GM18907 (cell line): Measurements from ENCODE around the gene JADE3.
"Not testable (repeated sequence)": the region's sequence is repeated elsewhere in the genome, so short reads cannot be mapped to it uniquely, and the experiment has no call there.

ENCODE experiments used
- ATAC-seq: cut with Tn5 transposase; IDR thresholded peaks from one replicate; pipeline ENCODE4 v1.9.1; 2021; ENCODE audit warnings: mild to moderate bottlenecking, moderate library complexity; ENCODE audit not compliant: unreplicated experiment

JADE3 gene

DNA sequence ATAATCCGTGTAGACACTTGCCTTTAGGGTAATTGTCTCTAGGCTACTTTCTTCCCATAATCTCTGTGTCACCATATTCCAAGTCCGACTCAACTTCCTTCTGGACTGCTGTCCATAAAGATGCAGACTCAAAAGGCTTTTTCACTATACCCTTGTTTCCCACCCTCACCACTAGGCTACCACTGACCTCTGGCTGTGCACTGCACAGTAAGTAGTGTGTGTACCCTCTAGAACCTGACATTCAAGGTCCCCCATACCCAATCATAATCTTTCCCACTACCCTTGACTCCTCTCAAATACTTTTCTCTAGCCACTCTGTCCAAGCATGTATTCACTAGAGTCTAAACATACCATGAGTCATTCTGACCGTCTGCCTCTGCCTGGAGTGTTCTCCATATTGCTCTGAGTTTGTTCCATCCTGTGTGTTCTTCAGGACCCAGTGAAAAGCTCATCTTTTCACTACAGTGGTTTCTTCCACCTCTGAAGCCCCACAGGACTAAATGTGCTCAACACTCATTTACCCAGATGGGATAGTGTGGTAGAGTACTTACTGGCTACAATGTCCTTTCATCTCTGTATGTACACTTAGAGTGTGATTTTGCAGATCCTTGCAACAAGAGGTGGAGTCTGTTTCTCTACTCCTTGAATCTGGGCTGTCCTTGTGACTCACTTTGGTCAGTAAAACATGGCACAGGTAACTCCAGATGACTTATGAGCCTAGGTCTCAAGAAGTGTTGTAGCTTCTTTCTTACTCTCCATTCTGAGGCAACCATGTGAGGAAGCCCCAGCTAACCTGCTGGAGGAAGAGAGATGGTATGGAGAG lies 17.4 kb downstream of the JADE3 start:
- no peak for ATAC-seq

DNA sequence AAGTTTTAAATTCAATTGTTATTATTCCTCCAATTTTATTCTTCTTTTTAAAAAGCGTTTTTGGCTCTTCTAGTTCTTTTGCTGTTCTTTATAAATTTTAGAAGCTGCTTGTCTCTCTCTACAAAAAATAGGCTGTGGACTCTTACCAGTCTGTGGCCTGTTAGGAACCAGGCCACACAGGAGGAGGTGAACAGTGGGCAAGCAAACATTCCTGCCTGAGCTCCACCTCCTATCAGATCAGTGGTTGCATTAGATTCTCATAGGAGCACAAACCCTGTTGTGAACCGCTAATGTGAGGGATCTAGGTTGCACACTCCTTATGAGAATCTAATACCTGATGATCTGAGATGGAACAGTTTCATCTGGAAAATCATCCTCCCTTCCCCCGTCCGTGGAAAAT lies 23.1 kb downstream of the JADE3 start:
- ATAC-seq, result no peak

DNA sequence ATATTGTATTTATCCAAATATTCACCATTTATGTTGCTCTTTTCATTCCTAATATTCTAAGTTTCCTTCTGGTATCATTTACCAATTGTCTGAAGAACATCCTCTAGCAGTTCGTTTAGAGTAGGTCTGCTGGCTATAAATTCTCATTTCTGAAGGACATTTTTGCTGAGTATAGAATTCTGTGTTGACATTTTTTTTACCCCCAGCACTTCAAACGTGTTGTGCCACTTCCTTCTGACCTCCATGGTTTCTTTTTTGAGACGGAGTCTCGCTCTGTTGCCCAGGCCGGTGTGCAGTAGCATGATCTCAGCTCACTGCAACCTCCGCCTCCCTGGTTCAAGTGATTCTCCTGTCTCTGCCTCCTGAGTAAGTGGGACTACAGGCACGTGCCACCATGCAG lies 26.4 kb downstream of the JADE3 start:
- ATAC-seq, result no peak

DNA sequence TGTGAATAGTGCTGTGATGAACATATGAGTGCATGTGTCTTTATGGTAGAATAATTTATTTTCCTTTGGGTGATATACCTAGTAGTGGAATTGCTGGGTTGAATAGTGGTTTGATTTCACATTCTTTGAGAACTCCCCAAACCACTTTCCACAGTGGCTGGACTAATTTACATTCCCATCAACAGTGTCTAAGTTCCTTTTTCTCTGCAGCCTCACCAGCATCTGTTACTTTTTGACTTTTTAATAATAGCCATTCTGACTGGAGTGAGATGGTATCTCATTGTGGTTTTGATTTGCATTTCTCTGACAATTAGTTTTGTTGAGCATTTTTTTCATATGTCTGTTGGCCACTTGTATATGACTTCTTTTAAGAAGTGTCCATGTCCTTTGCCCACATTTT lies 29.1 kb downstream of the JADE3 start:
- no peak for ATAC-seq

DNA sequence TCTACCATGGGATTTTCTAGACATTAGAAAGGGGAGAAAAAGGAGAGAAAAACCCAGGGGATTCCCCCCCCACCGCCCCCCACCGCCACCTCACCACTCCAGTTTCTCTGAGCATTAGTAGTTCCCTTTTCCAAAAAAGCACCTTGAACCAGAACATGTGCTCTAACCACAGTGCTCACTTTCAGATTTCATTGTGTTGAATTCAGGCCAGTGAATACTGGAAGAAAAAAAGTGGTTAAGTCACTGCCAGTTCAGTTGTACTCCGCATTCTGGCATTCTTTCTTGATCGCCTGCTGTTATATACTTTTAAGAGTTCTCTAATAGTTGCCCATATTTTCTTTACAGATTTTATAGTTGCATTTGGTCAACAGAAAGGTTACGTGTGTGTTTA lies 40.9 kb downstream of the JADE3 start:
- ATAC-seq, result peak; percentile 73

DNA sequence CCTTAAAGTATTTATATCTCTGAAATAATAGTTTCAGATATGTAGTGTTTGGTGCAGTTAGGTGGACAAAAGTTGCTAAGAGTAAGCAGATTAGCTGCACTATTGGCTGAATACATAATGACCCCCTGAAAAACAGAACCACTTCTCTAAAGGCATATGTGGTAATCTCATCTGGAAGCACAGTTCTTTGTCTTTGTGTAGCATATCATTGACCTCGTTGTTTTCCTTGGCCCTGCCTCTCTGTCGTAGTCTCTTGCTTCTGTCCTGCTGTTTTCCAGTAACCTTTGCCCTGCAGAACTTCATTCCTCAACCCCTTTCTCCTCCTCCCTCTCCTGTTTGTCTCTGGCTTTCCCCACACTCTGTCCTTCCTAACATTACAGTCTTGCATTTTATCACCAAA lies 41.4 kb downstream of the JADE3 start:
- peak; percentile 53 for ATAC-seq

DNA sequence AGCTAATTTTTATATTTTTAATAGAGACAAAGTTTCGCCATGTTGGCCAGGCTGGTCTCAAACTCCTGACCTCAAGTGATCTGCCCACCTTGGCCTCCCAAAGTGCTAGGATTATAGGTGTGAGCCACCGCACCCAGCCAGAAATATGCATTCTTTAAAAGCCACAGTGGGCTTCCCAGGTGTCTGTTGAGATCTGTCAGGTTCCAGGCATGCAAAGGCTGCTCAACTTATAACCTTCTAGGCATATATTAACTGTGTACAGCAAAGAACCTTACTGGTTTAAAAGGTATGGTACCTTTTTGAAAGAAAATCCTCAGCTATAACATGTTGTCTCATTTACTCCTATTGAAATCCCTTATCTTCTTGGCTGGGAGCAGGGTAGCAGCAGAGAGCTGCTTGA lies 42.5 kb downstream of the JADE3 start:
- ATAC-seq, result no peak

DNA sequence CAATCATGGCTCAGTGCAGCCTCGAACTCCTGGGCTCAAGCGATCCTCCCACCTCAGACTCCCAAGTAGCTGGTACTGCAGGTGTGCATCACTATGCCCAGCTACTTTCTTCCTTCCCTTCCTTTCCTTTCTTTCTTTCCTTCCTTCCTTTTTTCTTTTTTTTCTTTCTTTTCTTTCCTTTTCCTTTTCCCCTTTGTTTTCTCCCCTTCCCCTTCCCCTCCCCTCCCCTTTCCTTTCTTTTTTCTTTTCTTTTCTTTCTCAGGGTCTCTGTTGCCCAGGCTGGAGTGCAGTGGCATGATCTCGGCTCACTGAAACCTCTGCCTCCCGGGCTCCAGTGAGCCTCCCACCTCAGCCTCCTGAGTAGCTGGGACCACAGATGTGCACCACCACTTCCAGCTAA lies 44.4 kb downstream of the JADE3 start:
- not testable (repeated sequence) for ATAC-seq

DNA sequence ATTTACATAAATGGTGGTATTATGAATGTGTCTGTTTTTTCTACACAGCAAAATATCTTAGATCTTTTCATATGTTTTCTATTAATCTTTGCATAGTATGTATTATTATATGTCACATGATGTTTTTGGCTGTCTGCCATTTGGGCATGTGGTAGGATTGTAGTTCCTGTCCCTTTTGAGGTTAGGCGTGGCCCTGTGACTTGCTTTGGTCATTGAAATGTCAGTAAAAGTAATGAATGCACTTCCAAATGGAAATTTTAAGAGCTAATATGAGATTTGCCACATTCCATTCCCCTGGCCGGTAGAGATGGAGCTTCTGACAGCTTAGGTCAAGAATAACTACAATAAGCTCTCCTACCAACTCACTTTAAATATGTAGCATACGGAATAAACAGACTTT lies 45.1 kb downstream of the JADE3 start:
- no peak for ATAC-seq

DNA sequence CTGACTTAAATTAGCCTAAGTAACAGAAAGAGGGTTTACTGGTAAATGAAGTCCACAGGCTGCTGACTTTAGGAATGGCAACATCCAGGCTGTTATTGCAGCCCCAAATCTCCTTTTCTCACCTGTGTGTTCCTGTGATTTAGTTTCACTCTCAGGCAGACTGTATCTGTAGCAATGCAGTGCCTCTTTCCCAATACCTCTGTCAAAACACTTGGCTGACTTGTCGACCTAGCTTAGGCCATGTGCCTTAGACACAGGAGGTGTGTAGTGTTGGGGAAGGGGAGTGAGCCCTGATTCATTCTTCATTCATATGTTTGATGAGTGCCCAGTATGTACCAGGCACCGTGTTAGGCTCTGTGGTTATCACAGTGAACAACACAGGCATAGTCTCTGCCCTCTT lies 46.9 kb downstream of the JADE3 start:
- no peak for ATAC-seq

DNA sequence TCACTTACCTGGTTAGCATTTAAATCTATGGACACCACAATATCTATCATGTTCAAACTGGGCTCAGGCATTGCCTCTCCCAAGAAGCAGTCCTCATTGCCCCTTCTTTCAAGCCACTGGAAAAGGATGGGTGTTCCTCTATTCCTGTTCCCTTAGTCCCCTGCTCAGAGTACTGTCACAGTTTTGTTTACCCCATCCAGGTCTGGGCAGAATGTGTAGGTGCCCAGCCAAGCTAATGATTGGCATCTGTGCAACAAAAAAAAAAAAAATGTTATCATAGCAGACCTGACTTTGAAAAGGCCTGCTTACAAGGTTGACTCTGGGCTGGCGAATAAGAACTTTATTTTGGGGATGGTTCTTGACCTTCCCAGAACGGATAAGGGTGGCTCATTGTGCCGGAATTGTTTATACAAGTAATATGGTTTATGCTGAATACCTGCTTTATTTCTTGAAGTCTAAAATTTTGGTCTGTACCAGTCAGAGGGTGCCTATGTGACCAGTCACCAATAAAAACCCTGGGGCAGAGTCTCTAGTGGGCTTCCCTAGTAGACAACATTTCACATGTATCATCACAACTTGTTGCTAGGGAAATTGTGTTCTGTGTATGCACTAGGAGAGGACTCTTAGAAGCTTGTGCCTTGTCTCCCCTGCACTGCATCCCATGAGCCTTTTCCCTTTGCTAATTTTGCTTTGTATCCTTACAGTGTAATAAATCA lies 47.9 kb downstream of the JADE3 start:
- no peak for ATAC-seq

DNA sequence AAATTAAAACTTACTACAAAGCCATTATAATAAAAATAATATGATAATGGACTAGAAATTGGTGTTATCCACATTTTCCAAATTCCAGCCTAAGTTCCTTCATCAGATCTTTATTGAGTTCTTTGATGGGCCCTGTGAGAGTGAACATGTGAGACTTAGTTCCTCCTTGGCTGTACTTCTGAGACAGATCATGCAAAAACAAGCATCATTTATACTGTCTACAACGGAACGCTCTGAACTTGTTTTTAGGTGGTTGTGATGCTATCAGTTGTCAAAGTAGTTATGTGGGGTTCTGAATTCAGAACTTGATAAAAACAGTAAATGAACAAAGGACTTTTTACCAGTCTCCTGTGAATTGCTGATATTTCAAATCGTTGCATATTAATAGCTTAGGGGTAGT lies 48.9 kb downstream of the JADE3 start:
- ATAC-seq, result no peak

DNA sequence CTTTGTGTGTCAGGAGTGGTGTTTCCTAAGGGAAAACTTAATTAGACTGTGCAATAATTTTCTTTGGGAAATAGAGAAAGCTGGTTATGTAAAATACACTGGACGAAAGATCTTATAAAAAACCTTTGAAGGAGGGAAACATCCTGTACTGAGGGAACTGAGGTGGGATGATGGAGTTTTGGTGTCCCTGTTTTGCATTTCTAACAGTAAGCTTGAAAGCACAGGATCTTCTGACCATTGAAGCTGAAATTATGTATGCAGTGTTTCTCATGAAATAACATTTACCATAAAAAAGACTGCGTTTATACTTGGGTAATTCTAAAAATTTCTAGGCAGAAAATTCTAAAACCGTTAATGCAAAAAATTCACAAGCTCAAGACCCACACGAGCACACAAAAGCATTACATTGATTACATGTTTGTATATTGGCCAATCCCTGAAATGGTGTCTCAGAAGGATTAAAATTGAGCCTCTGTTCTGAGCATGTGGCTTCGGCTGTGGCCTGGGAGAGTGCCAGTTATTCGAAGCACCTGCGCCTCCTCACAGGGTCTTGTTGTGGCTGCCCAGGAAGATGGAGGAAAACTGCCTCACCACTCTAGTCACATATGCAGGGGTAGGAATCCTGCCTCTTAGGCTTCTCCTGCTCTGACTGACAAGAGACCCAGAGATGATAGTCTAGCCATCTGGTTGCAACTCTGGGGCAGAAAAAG lies 49.5 kb downstream of the JADE3 start:
- no peak for ATAC-seq

DNA sequence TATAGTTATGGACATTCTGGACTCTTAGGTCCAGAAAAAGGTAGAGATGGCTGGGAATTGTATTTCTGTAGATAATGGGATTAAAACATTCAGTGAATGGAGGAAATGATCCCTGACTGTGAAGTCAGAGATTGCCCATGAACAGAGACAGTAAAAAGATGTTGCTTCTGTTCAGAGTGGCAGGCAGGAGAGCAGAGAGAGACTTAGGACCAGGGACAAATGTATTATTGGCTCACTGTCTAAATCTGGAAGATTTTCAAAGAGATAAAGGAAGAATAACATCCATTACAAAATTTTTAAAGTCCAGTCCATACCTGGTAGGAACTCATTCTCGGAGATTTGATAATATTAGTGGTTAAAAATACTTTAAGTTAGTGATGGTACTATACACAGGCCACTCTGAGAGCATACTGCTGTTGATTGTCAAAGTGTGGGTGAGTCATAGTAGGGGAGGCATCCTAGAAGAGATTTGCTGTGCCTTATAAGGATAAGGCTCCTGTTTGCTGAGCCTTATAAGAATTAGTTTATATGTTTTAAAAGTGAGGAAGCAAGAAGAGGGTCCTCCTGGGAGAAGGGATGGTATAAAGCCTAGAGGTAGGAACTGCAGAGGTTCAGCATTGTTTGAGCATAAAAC lies 53.0 kb downstream of the JADE3 start:
- no peak for ATAC-seq

DNA sequence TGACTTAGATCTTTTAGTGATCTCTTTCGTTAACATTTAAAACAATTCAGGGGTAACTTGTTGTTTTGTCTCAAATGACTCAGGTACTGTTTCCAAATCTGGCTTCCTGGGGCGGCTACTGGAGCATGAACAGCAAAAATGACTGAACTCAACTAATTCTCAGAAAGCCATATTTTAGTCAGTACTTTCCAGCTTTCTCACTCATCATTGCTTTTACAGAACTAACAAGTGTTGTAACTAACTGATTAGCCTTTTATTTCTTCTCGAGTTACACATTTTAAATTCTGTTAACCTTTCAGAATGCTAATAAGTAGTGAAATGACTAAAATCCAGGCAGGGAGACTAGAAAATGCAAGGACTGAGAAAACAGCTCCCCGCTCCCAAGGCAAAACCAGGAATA lies 55.3 kb downstream of the JADE3 start:
- peak; percentile 59 for ATAC-seq

DNA sequence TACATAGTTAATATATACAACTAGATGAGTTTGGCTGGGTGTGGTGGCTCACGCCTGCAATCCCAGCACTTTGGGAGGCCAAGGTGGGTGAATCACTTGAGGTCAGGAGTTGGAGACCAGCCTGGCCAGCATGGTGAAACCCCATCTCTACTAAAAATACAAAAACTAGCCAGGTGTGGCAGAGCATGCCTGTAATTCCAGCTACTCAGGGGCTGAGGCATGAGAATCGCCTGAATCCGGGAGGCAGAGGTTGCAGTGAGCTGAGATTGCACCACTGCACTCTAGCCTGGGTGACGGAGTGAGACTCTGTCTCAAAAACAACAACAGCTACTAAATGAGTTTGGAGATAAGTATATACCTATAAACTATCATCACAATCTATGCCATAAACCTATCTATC lies 64.8 kb downstream of the JADE3 start:
- ATAC-seq, result not testable (repeated sequence)

DNA sequence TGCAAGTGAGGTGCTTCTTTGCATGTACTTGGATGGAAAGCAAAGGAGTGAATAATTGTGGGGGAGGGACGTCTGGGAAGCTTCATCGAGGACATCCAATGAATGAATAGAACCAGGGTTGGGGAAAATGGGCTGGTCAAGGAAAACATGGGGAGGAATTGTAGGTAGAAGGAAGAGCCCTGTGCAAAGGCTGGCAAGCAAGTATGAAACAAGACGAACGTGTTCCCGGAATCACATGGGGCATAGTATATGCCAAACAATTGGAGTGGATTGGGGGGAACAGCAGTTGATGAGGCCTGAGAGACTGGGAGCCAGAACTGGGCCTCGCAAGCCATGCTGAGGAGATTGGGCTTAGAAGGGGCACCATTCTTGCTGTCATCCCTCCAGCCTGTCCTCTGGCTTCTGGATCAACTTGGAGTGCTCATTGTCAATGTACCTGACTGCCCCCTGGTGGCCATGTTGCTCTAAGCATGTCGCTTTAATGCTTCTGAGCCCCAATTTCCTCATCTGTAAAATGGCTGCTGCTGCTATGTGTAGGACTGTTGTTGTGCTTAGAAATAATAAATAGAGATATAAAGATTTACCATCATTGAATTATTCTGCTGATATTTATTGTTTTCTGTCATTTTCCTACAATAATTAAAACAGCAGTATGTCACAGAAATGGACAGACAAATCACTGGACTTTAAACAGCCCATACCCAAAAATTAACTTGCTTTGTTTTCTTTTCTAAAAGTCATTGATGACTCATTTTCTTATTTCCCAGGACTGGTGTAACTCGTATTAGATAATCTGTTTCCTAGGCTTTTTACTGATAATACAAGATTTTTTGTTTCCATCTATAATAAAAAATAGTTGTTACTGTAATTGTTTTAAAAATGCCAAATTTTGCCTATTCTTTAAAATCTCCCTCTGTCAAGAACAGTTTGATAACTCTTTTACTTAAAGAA lies 66.4 kb downstream of the JADE3 start:
- peak; percentile 74 for ATAC-seq

DNA sequence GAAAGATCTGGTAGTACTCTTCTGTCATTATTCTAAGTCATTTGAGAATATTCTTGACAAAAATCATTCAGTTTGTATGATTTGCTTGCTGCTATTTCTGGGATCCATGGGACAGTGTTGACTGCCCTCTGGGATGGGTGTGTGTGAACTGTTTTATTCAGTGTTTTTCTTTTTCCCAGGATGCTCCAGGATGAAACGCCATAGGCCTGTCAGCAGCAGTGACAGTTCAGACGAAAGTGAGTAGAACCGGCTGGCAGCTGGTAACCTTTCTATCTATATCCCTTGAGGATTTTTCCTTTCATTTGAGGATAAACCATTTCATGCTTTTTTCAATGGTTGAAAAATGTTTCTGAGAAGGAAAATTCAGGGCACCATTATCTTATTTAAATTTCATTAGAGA lies 72.5 kb downstream of the JADE3 start:
- ATAC-seq, result no peak

DNA sequence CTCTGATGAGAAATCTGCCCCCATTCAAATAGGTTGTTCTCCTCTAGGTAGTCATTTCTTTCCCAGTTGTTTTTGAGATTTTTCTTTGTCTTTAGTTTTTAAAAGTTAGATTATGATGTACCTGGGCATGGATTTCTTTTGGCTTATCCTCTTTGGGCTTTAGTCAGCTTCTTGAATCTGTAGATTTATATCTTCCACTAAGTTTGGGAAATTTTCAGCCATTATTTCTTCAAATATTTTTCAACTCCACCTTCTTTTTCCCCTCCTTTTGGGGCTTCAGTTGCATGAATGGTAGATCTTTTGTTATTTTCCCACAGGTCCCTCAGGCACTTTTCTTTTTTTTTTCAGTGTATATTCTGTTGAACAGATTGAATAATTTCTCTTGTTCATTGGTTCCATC lies 77.3 kb downstream of the JADE3 start:
- no peak for ATAC-seq

DNA sequence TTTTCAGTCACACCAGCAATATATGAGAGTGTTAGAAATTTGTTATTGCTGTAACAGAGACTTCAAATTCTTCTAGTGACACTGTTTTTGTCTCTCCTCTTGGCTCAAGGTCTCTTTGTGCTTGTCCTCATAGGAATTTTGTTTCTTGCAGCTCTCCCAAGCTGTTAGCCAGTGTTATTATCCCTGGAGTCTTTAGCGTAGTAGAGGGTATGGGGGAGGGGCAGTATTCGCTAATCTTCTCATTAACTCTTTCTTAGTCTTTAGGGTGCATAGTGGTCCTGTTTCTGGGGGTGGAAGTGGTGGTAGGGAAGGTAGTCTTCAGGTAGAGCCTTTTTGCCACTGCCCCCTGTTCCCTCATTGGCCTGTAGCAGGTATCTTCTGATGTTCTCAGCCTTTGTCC lies 79.4 kb downstream of the JADE3 start:
- ATAC-seq, result no peak
